GM12865 (cell line): ENCODE data around the gene AGAP5.

Experiments used
- DNase-seq: peaks from one replicate; pipeline ENCODE4 v3.0.0; 2010; ENCODE audit warnings: low read depth
- H3K4me3 ChIP-seq: 2 replicates; pipeline ENCODE4 v1.5.1; 2011; ENCODE audit warnings: mild to moderate bottlenecking, low read depth, low read length, control low read depth
- TF ChIP-seq, protein P1 (sequence below): IDR thresholded peaks from 2 replicates; pipeline ENCODE4 v1.5.1; 2011; ENCODE audit warnings: low read length, control low read depth, low read depth, inconsistent platforms; ENCODE audit not compliant: insufficient read depth; ENCODE audit errors: missing control alignments

Gene AGAP5

DNA sequence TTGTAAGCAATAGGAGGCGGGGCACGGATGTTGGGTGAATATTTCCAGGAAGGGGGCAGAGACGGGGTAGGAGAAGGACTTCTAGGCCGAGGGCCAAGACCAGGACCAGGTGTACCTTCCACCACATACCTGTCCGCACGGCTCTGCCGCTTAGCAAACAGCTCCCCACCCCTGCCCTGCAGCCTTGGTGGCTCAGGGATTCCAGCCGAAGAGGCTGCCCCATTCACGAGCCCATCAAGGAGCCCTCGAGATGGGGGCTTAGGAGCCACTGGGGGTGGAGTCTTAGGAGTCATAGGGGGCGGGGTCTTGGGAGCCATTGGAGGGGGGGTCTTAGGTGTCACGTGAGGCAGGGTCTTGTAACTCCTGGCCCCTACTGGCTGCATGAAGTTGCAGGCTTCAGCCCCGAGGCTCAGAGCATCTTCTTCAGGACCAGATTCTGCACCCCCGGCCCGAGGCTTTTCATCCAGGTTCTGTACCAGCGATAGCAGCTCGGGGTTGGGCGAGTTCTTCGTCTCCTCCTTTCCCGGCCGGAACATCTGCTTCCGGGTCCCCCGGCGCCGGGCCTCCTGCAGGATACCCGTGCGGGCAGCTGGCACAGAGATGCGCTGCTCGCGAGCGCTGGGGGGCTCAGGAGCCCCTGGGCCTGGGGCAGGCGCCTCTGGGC lies 50.6 kb downstream of the AGAP5 start:
- DNase-seq: peak; percentile 33
- H3K4me3 ChIP-seq: peak overlapping the region; percentile 48
- TF ChIP-seq, protein P1, sequence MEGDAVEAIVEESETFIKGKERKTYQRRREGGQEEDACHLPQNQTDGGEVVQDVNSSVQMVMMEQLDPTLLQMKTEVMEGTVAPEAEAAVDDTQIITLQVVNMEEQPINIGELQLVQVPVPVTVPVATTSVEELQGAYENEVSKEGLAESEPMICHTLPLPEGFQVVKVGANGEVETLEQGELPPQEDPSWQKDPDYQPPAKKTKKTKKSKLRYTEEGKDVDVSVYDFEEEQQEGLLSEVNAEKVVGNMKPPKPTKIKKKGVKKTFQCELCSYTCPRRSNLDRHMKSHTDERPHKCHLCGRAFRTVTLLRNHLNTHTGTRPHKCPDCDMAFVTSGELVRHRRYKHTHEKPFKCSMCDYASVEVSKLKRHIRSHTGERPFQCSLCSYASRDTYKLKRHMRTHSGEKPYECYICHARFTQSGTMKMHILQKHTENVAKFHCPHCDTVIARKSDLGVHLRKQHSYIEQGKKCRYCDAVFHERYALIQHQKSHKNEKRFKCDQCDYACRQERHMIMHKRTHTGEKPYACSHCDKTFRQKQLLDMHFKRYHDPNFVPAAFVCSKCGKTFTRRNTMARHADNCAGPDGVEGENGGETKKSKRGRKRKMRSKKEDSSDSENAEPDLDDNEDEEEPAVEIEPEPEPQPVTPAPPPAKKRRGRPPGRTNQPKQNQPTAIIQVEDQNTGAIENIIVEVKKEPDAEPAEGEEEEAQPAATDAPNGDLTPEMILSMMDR: no peak

DNA sequence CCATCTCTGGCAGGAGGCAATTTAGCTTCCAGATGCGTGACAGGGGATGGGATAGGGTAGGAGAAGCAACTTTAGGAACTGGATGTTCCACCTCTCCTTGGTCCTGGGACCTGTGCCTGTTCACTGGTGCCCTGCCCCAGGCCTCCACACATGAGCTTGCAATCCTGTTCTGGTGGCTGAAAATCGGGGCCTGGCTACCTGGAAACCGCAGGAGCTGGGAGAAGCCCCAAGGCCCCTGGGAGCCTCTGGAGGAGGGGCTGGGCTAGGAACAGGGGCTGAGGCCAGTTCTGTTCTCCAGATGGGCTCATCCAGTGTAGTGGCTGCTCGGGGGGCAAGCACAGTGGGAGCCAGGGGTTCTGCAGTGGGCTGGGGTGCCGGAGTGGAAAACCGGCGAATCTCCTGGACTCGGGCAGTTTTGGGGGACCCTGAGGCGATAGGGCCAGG lies 51.3 kb downstream of the AGAP5 start:
- H3K4me3 ChIP-seq: no peak overlapping the region
- no peak for DNase-seq
- TF ChIP-seq, protein P1: no peak

GRCh38 chr10:73645251-73645650 lies 52.7 kb downstream of the AGAP5 start:
- TF ChIP-seq, protein P1: no peak
- H3K4me3 ChIP-seq: no peak overlapping the region
- peak; percentile 26 for DNase-seq

- peak; percentile 31 for DNase-seq
- H3K4me3 ChIP-seq: no peak overlapping the region
- TF ChIP-seq, protein P1: no peak
These were observed 53.1 kb downstream of the AGAP5 start for GRCh38 chr10:73644767-73645166.

DNA sequence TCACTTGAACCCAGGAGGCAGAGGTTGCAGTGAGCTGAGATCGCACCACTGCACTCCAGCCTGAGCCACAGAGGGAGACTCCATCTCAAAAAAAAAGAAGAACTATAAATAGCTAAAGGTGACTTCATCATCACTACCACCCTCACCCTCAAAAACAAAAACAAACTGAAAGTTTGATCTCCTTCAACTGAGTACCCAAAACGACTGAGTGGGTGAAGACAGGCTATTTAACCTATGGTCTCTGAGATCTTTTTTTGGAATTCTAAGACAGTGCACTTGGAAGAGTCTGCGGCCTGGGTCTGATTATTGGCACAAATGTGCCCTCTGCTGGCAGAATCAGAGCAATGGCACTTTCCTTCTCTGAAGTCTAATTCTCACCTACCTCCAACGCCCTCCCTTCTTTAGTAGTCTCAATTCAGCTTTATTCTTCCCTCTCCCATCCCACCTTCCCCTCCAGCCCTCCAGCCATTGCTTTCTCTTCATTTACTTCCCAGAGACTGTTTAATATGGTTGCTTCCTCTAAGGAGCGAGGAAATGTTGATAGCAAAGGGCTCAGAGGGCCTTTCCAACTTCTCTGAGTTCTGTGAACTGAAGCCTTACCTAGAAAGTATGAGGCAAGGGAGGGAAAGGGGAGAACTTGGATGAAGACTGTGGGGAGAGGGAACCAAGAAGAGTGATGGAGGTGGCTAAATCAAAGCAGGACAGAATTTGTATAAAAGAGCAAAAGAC lies 53.7 kb downstream of the AGAP5 start:
- TF ChIP-seq, protein P1: peak; percentile 80
- DNase-seq: peak; percentile 77
- no peak overlapping the region for H3K4me3 ChIP-seq

GRCh38 chr10:73643362-73643761 lies 54.5 kb downstream of the AGAP5 start:
- no peak for DNase-seq
- H3K4me3 ChIP-seq: no peak overlapping the region
- TF ChIP-seq, protein P1: no peak
